GM23248 (cell line): ENCODE measurements around the gene SERPINB4. TPM values are rescaled to one million over a fixed set of nuclear protein-coding genes. Genes with fewer than 3 reads are reported as not detected.
A peak's percentile ranks its signal among the peaks of the same experiment; 100 is the strongest.

Source experiments
- DNase-seq: peaks from one replicate; pipeline ENCODE4 v3.0.0-alpha.2; 2015
- H2AFZ ChIP-seq: fragments of 200-600 bp; sonication (generic); 2 replicates; pipeline ENCODE4 v1.6.1; 2016; ENCODE audit warnings: antibody characterized with exemption
- H3F3A ChIP-seq: fragments of 200-600 bp; sonication (generic); 2 replicates; pipeline ENCODE4 v1.6.1; 2016; ENCODE audit warnings: mild to moderate bottlenecking, antibody characterized with exemption, mixed run types; ENCODE audit not compliant: insufficient read depth
- H3K27ac ChIP-seq: fragments of 200-600 bp; sonication (generic); 2 replicates; pipeline ENCODE4 v1.5.1; 2016; ENCODE audit warnings: mild to moderate bottlenecking
- H3K27me3 ChIP-seq: fragments of 200-600 bp; sonication (generic); replicated peaks from 2 replicates; pipeline ENCODE4 v1.6.1; 2016; ENCODE audit warnings: mild to moderate bottlenecking; ENCODE audit not compliant: insufficient read depth
- H3K36me3 ChIP-seq: fragments of 200-600 bp; sonication (generic); 2 replicates; pipeline ENCODE4 v1.6.1; 2016; ENCODE audit warnings: low read depth, mild to moderate bottlenecking
- H3K4me1 ChIP-seq: fragments of 200-600 bp; sonication (generic); 2 replicates; pipeline ENCODE4 v1.6.1; 2016; ENCODE audit warnings: mild to moderate bottlenecking; ENCODE audit not compliant: insufficient read depth
- H3K4me2 ChIP-seq: fragments of 200-600 bp; sonication (generic); one replicate; pipeline ENCODE4 v1.6.1; 2016; ENCODE audit warnings: mild to moderate bottlenecking; ENCODE audit not compliant: unreplicated experiment
- H3K4me3 ChIP-seq: fragments of 200-600 bp; sonication (generic); 2 replicates; pipeline ENCODE4 v1.5.1; 2016; ENCODE audit warnings: mild to moderate bottlenecking
- H3K79me2 ChIP-seq: fragments of 200-600 bp; sonication (generic); 2 replicates; pipeline ENCODE4 v1.6.1; 2016; ENCODE audit warnings: mild to moderate bottlenecking; ENCODE audit not compliant: insufficient read depth
- H3K9ac ChIP-seq: fragments of 200-600 bp; sonication (generic); 2 replicates; pipeline ENCODE4 v1.6.1; 2016; ENCODE audit warnings: mild to moderate bottlenecking
- H3K9me2 ChIP-seq: fragments of 200-600 bp; sonication (generic); 2 replicates; pipeline ENCODE4 v1.6.1; 2016; ENCODE audit warnings: mixed run types, mild to moderate bottlenecking, moderate library complexity; ENCODE audit not compliant: insufficient read depth
- H3K9me3 ChIP-seq: fragments of 200-600 bp; sonication (generic); one replicate; pipeline ENCODE4 v1.6.1; 2017; ENCODE audit warnings: low read depth
- H4K20me1 ChIP-seq: fragments of 200-600 bp; sonication (generic); 2 replicates; pipeline ENCODE4 v1.6.0; 2016; ENCODE audit not compliant: insufficient read depth
- EZH2 ChIP-seq: fragments of 200-600 bp; sonication (generic); IDR thresholded peaks from 2 replicates; pipeline ENCODE4 v1.6.1; 2018; ENCODE audit warnings: antibody characterized with exemption, mild to moderate bottlenecking; ENCODE audit not compliant: insufficient read depth, poor library complexity, severe bottlenecking
- EZH2phosphoT487 ChIP-seq: fragments of 200-600 bp; sonication (generic); IDR thresholded peaks from 2 replicates; pipeline ENCODE4 v1.6.1; 2018; ENCODE audit warnings: antibody characterized with exemption, moderate library complexity, mild to moderate bottlenecking, low read depth; ENCODE audit not compliant: insufficient read depth
- WGBS, 2 experiments: methylation state at CpG; one replicate each; pipeline ENCODE4 v1.1.6; 2015 to 2017; ENCODE audit warnings: low lambda C conversion rate in 2 of 2, low coverage in 1 of 2; ENCODE audit errors: missing lambda C conversion rate in 2 of 2; 5-methylcytosine and 5-hydroxymethylcytosine counted together
- in situ Hi-C: fragments of 300-500 bp; cut with MboI; formaldehyde crosslinking; loops from 2 replicates; pipeline ENCODE4 v1.15.0; 2020
- polyA plus RNA-seq: library from polyadenylated mRNA; unstranded; fragments of >200 nt; fragmentation: Nextera tagmentation; extraction: Ambion mirVana; gene quantifications from 2 replicates; pipeline ENCODE4 v1.2.1, GENCODE V29; 2016
- total RNA-seq: library from RNA; depleted of rRNA; stranded (reverse); fragments of >200 nt; shearing (Covaris generic); gene quantifications from 2 replicates; pipeline ENCODE4 v1.2.3, GENCODE V29; 2014

The SERPINB4 gene
- total and polyA plus RNA-seq, 2 experiments from 2014 or later: not detected

GRCh38 chr18:63617915-63618234 is 26.2 kb downstream of the SERPINB4 start:
- Histone ChIP-seq H3K9me3 (no peaks in the 10 kb centered on the region), H3K27me3 (no peaks in the 10 kb centered on the region), H2AFZ (no peak overlapping the region), H4K20me1 (no peaks in the 10 kb centered on the region), H3K9me2 (no peaks in the 10 kb centered on the region), H3K36me3 (no peaks in the 10 kb centered on the region), H3K4me1 (no peaks in the 10 kb centered on the region), H3F3A (no peaks in the 10 kb centered on the region), H3K4me3 (no peak overlapping the region), H3K27ac (no peak overlapping the region), H3K79me2 (no peaks in the 10 kb centered on the region), H3K9ac (no peak overlapping the region), H3K4me2 (no peak overlapping the region)
- no peak for DNase-seq
- in situ Hi-C loops: no loop called here
- TF ChIP-seq EZH2 (no peak), EZH2phosphoT487 (no peak)
- 74 to 78% methylated on average over 2 of the region's 2 CpGs for WGBS, 2 experiments

GRCh38 chr18:63617049-63617914 is 26.8 kb downstream of the SERPINB4 start:
- Histone ChIP-seq H3F3A (no peaks in the 10 kb centered on the region), H2AFZ (no peak overlapping the region), H3K9ac (no peak overlapping the region), H3K9me3 (no peaks in the 10 kb centered on the region), H3K79me2 (no peaks in the 10 kb centered on the region), H3K27me3 (no peaks in the 10 kb centered on the region), H3K27ac (no peak overlapping the region), H3K9me2 (no peaks in the 10 kb centered on the region), H3K4me2 (no peak overlapping the region), H4K20me1 (no peaks in the 10 kb centered on the region), H3K4me3 (no peak overlapping the region), H3K4me1 (no peaks in the 10 kb centered on the region), H3K36me3 (no peaks in the 10 kb centered on the region)
- WGBS, 2 experiments: 28 to 29% methylated on average over 3 of the region's 3 CpGs
- in situ Hi-C loops: no loop called here
- DNase-seq: no peak
- TF ChIP-seq EZH2 (no peak), EZH2phosphoT487 (no peak)

GRCh38 chr18:63613420-63613819 is 30.6 kb downstream of the SERPINB4 start:
- DNase-seq: no peak
- no peaks in the 10 kb centered on the region for H3K27me3 ChIP-seq
- in situ Hi-C loops: no loop called here

GRCh38 chr18:63606526-63606925 is 37.5 kb downstream of the SERPINB4 start:
- no peak overlapping the region for H3K9ac ChIP-seq
- no peaks in the 10 kb centered on the region for H3K9me2 ChIP-seq
- H3K27ac ChIP-seq: no peak overlapping the region
- H3F3A ChIP-seq: peaks cover 16% of the 10 kb centered on the region
- H3K36me3 ChIP-seq: no peaks in the 10 kb centered on the region
- no peak overlapping the region for H2AFZ ChIP-seq
- H4K20me1 ChIP-seq: no peaks in the 10 kb centered on the region
- no peaks in the 10 kb centered on the region for H3K79me2 ChIP-seq
- DNase-seq: peak; percentile 48
- H3K4me2 ChIP-seq: no peak overlapping the region
- no peaks in the 10 kb centered on the region for H3K27me3 ChIP-seq
- in situ Hi-C loops: no loop called here
- H3K9me3 ChIP-seq: no peaks in the 10 kb centered on the region
- WGBS, 2 experiments: 81 to 87% methylated on average over 3 of the region's 3 CpGs
- H3K4me3 ChIP-seq: no peak overlapping the region
- TF ChIP-seq EZH2: no peak
- no peak for TF ChIP-seq EZH2phosphoT487
- peaks cover 24% of the 10 kb centered on the region for H3K4me1 ChIP-seq

More at GRCh38 chr18:63613420-63613819, 30.6 kb downstream of the SERPINB4 start:
- no peaks in the 10 kb centered on the region for H3K4me1 ChIP-seq
- H3K4me3 ChIP-seq: no peak overlapping the region
- H3K9me2 ChIP-seq: no peaks in the 10 kb centered on the region
- H3K9ac ChIP-seq: no peak overlapping the region
- no peaks in the 10 kb centered on the region for H3K9me3 ChIP-seq
- no peaks in the 10 kb centered on the region for H3K36me3 ChIP-seq
- H3K27ac ChIP-seq: no peak overlapping the region
- no peak for TF ChIP-seq EZH2
- TF ChIP-seq EZH2phosphoT487: no peak
- H3K4me2 ChIP-seq: no peak overlapping the region
- no peaks in the 10 kb centered on the region for H3F3A ChIP-seq
- H3K79me2 ChIP-seq: no peaks in the 10 kb centered on the region
- WGBS, 2 experiments: 47 to 48% methylated on average over 4 of the region's 4 CpGs
- no peaks in the 10 kb centered on the region for H4K20me1 ChIP-seq
- H2AFZ ChIP-seq: no peak overlapping the region
